Measurements from ENCODE around the gene FAM120B.

The FAM120B gene

DNA sequence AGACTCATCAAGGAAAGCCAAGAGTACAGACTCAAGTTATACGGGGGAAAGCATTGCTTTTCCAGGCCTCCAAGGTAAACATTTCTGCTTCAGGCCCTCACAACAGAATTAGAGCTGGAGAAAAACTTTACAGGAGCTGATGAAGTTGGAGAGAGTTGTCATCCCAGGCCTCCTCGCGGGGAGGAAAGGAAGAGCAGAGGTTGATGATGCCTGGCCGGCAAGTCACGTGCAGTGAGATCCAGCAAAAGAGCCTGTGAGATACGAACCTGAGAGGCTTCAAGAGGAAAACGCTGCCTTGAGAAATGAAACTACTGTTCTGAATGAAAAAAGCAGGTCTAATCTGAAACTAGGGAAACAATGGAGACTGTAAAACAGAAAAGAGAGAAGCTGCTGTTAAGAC is 122.9 kb downstream of the FAM120B start:
- no peak for DNase-seq

DNA sequence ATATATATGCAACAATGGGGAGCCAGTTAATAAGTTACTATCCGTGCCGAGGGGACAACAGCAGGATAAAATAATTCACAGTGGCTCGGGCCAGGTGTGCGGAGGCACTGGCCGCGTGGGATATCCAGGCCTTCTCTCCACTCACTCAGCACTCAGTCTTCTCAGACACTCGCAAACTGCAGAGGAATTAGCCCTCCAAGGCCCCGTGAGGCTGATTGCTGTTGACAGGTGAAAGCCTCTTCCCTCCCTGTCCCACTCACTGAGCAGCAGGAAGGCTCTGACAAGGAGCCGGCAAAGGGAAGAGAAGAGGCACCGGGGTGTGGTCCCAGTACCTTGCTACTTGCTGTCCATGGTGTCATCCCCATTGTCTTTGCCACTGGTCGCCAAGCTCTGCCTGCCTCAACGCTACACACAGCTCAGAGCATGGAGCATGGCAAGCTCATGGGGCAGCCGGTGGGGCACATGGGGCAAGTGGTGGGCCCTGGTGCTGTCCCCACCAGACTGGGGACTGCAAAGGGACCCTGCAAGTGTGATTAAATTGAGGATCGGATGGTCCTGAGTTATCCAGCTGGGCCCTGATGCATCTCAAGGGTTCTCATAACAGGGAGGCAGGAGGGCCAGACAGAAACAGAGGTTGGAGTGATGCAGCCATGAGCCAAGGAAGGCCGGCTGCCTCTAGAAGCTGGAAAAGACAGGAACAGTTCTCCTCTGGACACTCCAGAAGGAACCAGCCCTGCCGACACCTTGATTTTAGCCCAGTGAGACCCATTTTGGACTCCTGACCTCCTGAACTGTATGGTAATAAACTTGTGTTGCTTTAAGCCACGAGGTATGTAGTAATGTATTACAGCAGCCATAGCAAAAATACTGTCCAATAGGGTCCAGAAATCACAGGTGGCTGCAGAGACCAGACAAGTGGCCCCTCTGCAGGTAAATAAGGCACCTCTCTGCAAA is 126.9 kb downstream of the FAM120B start:
- DNase-seq: no peak

DNA sequence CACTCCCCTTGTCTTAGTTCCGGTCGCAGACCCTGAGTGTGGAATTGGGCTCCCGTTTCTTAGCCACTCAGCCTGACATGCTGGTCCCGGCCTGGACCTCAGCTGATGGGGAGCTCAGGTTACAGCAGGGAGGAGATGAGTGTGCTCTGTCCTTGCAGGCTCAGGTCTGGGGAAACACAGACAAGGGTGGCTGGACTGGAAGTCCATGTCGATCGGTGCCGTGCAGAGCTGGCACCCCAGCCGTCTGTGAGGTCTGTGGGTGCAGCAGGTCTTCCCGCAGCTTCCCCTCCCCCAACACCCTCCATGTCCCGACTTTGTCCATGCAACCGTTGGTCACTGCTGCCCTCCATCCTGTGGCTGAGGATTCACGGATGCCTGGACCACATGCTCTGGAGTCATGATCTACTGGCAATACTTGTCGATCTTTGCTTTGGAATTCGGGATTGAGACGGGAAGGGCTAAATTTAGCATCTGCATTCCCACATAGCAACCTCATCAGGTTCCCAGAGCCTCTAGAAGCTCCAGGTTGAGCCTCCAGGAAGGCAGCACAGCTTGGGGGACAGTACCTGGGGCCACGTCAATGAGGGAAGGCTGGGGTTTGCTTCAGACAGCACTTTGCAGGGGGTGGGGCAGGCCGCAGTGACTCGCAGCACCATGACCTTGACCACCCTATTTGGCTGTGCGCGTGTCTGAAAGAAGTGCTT is 127.7 kb downstream of the FAM120B start:
- no peak for DNase-seq

GRCh38 chr6:170434821-170435155 is 128.2 kb downstream of the FAM120B start:
- no peak for DNase-seq

- DNase-seq: no peak
Measured at GRCh38 chr6:170435766-170436165, 129.2 kb downstream of the FAM120B start.

GRCh38 chr6:170436209-170436809 is 129.8 kb downstream of the FAM120B start:
- no peak for DNase-seq

- no peak for DNase-seq
Measured at GRCh38 chr6:170437719-170438401, 131.3 kb downstream of the FAM120B start.

DNA sequence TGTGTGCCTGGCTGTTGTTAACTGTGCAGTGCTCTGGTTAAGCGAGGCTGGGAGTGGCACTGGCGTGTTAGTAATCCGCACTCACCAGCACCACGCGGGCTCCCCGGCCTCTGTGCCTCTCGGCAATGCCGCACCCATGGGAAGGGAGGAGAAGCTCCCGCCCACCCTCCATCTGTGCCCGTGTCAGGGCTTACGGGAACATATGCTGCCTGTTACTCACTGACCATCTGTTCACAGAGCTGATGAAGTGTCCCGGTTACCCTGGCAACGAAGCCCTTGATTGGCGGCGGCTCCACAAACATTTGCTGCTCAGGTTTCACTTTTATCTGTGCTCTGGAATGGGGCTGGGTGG is 131.8 kb downstream of the FAM120B start:
- DNase-seq: peak; percentile 96

DNA sequence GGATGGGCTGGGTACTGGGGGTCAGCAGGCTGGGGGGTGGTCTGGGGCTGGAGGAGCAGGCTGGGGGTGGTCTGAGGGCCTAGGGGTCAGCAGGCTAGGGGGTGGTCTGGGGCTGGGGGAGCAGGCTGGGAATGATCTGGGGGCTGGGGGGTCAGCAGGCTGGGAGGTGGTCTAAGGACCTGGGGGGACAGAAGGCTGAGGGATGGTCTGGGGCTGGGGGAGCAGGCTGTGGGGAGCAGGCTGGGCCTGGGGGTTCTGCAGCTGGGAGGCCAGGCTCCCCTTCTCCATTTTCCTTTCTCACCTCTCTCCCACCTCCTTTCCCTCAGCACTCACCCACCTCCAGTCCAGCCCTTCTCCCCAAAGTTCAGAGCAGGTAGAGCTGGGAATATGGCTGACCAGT is 132.3 kb downstream of the FAM120B start:
- DNase-seq: no peak

GRCh38 chr6:170439366-170440361 is 133.1 kb downstream of the FAM120B start:
- no peak for DNase-seq

GRCh38 chr6:170440437-170440836 is 133.9 kb downstream of the FAM120B start:
- no peak for DNase-seq

GRCh38 chr6:170441316-170441715 is 134.8 kb downstream of the FAM120B start:
- no peak for DNase-seq

GRCh38 chr6:170442596-170442995 is 136.0 kb downstream of the FAM120B start:
- no peak for DNase-seq

GRCh38 chr6:170443151-170443662 is 136.6 kb downstream of the FAM120B start:
- peak; percentile 17 for DNase-seq

DNA sequence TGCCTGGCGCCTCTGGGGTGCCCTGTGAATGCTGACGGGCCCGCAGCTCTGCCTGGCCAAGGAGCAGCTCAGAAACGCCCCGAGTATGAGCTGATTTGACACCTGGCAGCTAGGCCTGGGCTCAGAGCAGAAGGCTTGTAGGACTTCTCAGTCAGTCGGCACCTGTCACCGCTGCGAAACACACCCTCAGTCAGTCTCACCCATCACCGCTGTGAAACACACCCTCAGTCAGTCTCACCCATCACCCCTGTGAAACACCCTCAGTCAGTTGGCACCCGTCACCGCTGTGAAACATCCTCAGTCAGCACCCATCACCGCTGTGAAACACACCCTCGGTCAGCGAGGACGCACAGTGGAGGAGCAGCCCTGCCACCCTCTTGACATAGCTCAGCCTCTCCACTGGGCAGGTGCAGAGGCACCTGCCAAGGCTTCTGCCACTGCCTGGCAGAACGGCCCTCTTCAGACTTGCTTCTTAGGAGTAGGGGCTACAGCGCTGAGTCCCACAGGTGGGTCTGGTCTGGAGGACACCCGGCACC is 137.6 kb downstream of the FAM120B start:
- peak; percentile 49 for DNase-seq

- no peak for DNase-seq
Measured at GRCh38 chr6:170444811-170445211, 138.3 kb downstream of the FAM120B start.

DNA sequence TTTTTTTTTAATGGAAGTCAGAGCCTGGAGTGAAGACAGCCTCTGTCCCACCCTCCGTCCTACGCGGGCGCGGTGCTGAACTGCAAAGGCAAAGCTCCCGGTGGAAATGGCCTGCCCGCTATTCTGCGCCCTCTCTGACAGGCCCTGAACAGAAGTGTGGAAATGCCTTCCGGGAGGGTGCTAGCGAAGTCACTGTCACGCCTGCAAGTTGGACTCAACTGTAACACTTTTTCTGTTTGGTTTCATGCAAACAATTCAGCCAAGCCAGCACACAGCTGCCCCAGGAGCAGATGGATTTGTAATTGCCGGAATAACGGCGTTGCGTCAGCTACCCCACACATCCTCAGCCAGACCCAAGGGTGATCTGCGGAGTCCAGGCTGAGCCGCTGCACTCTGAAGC is 138.9 kb downstream of the FAM120B start:
- DNase-seq: no peak

GRCh38 chr6:170445971-170446370 is 139.4 kb downstream of the FAM120B start:
- no peak for DNase-seq

DNA sequence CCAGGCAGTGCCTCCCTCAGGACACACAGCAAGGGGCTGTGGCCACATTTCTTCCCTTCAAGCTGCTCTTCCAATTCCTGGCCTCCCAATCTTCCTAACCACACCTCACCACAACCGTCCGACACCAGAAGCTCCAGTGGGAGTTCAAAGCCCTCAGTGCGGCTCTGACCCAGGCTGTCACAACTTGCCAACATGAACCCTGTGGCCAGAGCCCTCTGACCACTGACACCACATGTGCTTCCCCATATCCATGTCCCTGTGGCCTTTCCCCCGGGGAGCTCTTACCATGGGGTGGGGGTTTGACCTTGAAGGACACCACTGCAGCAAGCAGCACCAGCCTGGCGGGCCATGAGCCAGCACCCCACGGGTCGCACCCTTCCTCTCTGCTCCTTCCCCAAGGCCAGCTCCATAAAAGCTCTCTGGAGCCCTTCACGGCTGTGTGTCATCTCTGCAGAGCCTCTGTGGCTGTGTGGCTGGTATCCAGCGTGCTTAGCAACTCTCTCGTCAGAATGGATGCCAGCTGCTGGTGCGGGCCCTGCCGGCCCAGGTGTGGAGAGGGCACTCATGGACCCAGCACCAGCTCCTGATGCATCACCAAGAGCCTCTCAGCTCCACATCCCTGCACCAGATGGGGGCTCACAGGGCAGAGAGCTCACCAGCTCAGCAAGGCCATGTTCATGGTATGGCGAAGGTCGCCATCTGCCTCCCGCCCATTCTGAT is 140.4 kb downstream of the FAM120B start:
- no peak for DNase-seq

GRCh38 chr6:170447561-170447930 is 141.0 kb downstream of the FAM120B start:
- DNase-seq: no peak

DNA sequence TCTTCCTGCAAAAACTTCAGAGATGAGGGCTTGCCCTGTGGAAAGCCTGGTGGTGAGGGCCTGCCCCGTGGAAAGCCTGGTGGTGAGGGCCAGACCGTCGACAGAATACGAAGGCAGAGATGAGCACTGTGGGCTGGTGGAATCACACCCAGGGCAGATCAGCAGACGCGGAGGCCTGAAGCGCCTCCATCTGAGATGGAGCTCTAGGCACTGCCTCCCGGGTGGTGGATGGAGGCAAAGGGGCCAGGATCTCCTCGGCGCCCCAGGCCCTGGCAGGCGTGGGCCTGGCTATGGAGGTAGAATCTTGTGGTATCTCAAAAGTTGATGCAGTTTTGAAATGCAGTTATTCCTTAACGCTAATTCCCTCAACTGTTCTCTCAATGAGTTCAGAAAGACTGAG is 141.8 kb downstream of the FAM120B start:
- DNase-seq: no peak

Data from DMS153 (cell line).